T-helper 1 cell (primary cell): ENCODE data around the gene TSC22D4.
"Not testable (repeated sequence)": the region's sequence is repeated elsewhere in the genome, so short reads cannot be mapped to it uniquely, and the experiment has no call there.

Experiments
- DNase-seq, 5 donors: peaks; one replicate each; pipeline ENCODE4 v3.0.0-alpha.2; 2012 to 2020

The TSC22D4 gene

DNA sequence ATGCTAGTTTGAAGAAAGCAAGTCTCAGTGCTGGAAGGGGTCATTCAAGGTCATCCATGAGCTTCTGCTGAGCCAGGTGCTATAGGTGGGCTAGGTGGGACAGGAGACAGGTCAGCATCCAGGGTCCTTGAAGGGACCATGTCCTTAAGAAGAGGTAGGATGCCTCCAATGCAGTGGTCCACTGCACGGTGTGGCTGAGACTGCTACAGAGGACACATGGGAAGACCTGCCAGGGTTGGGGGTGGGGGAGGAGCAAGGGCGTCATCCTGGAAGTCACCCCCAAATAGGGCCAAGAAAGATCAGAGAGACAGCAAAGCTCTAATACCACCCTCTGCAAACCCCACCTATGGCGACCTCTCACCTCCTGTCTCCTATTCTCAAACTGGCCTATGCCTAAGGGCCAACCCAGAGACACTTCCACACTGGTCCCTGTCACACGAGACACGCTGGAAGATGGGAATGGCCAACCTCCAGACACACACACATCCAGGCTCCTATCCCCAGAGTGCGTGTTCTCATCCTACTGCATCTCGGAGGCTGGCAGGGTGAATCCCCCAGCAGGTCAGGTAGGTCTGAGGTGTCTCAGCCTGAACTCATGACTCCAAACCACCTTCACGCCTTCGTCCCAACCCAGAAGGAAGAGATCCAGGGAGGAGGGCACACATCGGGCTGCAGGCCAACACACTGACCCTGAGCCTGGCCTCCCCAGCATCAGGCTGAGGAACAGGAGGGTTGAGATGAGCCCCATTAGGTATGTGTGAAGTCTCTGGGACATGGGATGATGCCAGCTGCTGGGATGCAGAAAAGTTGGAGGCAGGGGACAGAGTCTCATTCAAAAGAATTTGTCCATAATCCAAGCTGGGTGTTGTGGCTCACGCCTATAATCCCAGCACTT, 37.1 kb downstream of the TSC22D4 start:
- no peak for DNase-seq

DNA sequence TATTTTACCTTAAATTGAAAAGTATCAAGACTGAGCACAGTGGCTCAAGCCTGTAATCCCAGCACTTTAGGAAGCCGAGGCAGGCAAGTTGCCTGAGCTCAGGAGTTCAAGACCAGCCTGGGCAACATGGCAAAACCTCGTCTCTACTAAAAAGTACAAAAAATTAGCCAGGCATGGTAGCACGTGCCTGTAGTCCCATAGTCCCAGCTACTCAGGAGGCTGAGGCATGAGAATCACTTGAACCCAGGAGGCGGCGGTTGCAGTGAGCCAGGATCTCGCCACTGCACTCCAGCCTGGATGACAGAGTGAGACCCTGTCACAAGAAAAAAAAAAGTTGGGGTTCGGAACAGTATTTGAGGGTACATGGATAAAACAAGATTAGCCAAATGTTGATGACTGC, 39.8 kb downstream of the TSC22D4 start:
- DNase-seq, result not testable (repeated sequence)

DNA sequence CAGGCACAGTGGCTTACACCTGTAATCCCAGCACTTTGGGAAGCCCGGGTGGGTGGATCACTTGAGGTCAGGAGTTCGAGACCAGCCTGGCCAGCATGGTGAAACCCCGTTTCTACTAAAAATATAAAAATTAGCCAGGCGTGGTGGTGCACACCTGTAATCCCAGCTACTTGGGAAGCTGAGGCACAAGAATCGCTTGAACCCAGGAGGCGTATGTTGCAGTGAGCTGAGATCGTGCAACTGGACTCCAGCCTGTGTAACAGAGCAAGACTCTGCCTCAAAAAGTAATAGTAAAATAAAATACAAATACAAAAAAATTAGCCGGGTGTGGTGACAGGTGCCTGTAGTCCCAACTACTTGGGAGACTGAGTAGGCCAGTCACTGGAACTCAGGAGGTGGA, 40.3 kb downstream of the TSC22D4 start:
- DNase-seq, result not testable (repeated sequence)

DNA sequence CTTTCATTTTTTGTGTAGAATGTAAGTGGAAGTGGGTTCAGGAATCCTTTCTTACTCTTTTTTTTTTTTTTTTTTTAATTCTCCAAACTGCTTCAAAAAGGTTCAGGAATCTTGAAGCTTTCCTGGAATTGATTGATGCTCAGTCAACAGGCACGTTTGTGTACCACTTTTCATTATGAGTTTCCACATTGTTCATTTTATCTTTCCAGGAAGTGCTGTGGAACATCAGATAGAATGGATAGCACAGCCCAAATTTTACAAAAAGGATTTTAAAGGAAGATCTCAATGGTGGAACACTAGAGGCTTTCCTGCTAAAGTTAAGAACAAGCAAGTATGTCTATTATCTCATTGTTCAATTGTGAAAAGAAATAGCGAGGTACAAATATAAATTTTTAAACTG, 40.8 kb downstream of the TSC22D4 start:
- no peak for DNase-seq

DNA sequence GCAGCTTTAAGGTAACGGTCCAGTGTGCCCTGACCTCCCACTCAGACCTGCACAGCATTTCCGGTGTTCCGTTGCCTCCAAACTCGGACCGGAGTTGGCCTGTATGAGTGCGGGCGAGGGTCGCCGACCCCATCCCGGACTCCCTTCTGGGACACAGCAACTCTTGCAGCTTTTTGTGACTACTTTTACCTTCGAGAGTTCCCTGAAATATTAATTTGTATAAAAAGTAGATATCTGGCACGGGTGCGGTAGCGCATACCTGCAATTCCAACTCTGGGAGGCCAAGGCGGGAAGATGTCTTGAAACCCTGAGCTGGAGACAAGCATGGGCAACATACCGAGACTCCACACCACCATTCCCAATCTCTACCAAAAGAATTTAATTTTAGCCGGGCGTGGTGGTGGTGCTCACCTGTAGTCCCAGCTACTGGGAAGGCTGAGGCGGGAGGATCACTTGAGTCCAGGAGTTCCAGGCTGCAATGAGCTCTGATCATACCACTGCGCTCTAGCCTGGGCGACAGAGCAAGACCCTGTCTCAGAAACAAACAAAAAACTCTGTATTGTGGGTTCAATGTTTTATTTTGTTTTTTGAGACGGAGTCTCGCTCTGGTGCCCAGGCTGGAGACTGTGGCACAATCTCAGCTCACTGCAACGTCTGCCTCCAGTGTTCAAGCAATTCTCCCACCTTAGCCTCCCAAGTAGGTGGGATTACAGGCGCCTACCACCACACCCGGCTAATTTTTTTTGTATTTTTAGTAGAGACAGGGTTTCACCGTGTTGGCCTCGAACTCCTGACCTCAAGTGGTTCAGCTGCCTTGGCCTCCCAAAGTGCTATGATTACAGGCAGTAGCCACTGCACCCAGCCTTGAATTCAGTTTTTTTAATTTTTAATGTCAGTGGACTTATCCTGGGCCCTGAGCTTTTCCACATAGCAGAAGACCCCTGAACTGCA, 41.6 kb downstream of the TSC22D4 start:
- no peak for DNase-seq

DNA sequence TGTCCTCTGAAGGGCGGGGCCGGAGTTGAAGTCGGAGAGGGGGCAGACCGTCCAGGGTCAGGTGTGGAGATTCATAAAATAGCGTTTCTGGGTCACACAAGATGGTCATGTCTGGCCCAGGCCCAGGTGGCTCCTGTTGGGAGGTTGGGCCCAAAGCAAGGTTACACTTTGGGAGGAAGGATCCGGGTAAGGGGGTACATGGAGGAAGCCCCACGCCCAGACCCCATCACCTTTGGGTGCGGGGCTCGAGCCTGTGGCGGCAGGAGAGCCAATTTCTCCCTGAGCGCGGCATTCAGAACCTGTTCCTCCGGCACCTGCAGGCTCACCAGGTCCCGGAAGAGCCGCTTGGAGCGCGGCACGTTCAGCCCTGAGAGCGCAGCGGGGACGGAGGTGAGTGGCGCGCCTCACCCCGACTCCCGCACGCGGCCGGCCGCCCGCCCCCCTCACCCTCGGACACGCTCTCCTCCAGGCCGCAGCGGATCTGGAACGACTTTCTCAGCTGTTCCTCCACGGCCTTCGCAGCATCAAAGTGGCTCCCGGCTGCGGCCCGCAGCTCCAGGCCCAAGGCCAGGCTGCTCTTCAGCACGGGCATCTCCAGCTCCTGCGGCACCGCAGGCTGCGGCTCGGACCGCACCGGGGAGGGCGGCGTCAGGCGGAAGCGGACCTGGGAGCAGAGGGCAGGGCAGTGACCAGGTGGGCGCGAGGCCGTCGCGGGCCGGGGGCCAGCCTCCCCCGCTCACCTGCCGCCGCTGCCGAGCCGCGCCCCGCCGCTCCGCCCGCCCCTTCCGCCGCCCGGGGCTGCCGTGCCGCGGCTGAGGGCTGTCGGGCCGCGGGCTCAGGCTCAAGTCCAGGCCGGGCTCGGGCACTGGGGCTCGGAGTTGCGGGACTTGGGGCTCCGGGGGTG, 43.4 kb downstream of the TSC22D4 start:
- DNase-seq, result peak in 4 of 5 donors; percentile 34 to 66 (median 41)

DNA sequence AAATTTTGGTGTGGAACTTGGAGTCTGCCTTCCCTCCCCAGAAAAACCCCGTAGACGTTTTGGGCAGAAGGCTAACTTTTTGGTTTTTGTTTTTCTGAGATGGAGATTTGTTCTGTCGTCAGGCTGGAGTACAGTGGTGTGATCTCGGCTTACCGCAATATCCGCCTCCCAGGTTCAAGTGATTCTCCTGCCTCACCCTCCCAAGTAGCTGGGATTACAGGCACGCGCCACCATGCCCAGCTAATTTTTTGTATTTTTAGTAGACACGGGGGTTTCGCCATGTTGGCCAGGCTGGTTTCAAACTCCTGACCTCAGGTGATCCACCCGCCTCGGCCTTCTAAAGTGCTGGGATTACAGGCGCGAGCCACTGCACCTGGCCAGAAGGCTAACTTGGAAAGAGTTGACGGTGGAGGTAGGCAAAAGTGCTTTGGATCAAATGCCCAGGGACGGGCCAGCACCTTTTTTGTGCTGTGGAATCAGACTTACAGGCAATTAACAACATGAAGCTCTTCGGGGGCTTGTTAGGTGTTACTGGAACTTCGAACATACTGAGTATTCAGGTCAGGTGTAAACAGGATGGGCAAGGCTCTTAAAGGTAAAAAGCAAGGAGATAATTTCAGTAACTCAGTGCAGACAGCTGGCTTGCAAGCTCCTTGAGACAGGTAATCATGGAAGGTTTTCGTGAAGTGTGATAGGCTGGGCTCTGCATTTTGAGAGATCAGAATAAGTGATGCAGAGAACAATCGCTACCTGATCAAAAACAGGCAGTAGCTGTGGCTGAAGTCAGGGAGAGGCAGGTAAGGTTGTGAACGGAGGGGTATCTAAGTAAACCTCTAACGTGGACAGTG, 44.5 kb downstream of the TSC22D4 start:
- DNase-seq, result no peak

DNA sequence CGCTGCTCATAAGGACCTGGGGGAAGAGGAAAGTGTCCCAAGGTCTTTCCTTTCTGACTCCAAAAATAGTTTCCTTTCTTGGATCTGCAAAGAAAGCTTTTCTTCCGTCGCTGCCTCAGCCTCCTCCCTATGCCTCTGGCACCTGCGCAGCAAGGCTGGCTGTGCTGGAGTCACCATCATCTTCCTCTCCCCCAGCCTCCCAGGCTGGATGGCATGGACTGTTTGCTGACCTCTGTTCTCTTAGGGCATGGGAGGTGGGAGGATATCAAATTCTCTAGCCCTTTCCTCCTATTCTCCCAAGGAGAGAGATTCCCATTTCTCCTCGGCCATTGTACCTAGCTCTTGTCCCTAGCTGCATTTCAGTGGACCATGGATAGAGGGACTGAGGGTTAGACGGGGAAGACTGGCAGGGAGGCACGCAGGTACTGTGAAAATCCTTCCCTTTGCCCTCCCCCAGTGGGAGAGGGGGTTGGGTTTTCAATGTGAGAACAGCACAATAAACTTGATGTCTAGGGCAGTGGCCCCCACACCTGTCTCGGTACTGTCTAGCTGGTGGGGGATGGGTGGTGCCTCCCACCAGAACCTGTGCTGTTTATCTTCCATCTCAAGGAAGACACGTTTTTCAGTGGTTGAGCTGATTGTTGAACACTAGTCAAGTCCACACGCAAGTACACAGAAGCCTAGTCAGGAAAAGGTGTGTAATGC, 45.3 kb downstream of the TSC22D4 start:
- no peak for DNase-seq

DNA sequence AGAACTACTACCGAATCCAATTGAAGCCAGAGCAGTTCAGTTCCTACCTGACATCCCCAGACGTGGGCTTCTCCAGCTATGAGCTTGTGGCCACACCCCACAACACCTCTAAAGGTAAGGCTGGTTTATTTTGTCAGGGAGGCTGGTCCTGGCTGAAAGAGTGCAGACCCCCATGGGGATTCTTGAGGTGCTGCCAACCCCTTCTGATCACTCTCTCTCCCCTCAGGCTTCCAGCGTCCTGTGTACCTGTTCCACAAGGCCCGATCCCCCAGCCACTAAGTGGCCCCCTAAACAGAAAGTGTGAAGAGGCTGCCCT, 45.8 kb downstream of the TSC22D4 start:
- no peak for DNase-seq

DNA sequence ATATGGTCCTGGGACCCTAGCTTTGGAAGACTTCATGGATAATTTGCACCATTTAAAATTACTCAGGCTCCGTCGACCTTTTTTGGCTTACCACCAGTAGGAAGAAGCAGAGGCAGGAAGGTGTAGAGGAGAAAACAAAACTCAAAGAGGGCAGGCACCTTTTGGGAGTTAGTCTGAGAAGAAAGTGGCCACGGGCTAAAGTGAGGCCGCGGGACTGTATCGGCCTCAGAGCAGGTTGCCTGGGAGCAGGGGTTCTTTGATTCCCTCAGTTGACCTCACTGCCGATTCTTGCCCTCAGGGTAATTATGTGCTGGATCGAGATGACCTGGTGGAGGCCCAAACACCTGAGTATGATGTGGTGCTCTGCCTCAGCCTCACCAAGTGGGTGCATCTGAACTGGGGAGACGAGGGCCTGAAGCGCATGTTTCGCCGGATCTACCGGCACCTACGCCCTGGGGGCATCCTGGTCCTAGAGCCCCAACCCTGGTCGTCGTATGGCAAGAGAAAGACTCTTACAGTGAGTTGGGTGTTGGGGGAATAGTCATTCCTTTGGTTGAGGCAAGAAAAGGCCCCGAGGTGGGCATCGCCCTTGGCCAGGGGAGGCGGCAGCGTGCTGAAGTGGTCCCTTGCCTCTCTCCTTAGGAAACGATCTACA, 46.3 kb downstream of the TSC22D4 start:
- no peak for DNase-seq

DNA sequence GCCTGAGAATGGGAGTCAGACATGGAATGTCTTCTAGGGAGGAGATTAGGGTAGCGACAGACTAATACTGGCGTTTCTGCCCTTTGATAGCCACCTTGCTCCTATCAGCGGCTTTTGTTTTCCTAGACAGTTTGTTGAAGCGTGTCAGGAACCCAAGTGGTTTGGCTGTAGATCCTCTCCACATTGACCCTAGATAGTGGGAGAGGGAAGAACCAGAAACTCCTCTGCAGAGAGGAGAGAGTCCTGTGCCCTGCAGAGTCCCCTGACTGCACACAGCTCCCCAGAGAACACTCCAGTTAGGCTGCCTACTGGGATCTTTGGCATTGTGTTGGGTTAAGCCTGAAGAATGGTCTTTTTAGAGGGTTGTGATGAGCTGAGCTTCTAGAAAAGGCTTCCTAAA, 47.0 kb downstream of the TSC22D4 start:
- DNase-seq, result no peak

DNA sequence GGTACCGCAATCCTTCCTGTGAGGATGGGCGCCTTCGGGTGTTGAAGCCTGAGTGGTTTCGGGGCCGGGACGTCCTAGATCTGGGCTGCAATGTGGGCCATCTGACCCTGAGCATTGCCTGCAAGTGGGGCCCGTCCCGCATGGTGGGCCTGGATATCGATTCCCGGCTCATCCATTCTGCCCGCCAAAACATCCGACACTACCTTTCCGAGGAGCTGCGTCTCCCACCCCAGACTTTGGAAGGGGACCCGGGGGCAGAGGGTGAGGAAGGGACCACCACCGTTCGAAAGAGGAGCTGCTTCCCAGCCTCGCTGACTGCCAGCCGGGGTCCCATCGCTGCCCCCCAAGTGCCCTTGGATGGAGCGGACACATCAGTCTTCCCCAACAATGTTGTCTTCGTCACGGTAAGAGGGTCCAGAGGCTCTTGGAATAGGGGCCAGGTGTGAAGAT, 47.7 kb downstream of the TSC22D4 start:
- no peak for DNase-seq

DNA sequence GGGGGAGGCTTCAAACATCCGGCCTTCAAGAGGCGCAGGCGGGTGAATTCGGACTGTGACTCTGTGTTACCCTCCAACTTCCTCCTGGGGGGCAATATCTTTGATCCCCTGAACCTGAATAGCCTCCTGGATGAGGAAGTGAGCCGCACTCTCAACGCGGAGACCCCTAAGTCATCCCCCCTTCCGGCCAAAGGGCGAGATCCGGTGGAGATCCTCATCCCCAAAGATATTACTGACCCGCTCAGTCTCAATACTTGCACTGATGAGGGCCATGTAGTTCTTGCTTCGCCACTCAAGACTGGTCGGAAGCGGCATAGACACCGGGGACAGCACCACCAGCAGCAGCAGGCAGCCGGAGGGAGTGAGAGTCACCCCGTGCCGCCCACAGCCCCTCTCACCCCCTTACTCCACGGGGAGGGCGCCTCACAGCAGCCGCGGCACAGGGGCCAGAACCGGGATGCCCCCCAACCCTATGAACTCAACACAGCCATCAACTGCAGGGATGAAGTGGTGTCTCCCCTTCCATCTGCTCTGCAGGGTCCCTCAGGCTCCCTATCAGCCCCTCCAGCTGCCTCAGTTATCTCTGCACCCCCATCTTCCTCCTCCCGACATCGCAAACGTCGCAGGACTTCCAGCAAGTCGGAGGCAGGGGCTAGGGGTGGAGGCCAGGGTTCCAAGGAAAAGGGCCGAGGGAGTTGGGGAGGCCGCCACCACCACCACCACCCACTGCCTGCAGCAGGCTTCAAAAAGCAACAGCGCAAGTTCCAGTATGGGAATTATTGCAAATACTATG, 48.3 kb downstream of the TSC22D4 start:
- DNase-seq, result peak; percentile 22 to 54 (median 28)

DNA sequence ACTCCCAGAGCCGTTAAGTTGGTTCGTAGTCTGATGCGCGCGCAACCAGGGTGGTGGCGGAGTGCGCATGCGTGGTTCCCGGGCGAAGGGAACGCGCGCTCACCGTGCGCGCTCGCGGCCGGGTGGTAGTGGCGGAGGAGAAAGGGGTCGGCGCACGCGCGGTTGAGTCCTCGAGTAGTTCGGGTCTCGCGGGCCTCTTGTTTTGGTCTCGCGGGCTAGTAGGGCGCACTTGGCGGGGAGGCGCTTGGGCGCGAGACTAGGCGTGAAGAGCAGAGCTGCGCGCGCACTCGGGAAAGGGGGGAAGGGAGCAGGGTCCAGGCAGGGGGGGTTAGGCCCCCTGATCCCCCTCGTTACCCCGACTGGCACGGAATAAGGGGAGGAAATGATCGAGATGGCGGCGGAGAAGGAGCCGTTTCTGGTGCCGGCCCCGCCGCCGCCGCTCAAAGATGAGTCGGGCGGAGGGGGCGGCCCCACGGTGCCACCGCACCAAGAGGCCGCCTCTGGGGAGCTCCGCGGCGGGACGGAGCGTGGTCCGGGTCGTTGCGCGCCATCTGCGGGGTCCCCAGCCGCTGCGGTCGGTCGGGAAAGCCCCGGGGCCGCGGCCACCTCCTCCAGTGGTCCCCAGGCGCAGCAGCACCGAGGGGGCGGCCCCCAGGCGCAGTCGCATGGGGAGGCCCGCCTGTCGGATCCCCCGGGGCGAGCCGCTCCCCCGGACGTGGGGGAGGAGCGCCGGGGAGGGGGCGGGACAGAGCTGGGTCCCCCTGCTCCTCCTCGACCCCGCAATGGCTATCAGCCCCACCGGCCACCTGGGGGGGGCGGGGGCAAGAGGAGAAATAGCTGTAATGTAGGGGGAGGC, 49.1 kb downstream of the TSC22D4 start, which contains the start of gene MEPCE:
Gene MEPCE, plus strand, starts transcription at position 195 of the 856 bp plus-strand sequence. Its CDS starts 188 bp downstream, at position 383.
- DNase-seq, result peak; percentile 88 to 96 (median 94)

DNA sequence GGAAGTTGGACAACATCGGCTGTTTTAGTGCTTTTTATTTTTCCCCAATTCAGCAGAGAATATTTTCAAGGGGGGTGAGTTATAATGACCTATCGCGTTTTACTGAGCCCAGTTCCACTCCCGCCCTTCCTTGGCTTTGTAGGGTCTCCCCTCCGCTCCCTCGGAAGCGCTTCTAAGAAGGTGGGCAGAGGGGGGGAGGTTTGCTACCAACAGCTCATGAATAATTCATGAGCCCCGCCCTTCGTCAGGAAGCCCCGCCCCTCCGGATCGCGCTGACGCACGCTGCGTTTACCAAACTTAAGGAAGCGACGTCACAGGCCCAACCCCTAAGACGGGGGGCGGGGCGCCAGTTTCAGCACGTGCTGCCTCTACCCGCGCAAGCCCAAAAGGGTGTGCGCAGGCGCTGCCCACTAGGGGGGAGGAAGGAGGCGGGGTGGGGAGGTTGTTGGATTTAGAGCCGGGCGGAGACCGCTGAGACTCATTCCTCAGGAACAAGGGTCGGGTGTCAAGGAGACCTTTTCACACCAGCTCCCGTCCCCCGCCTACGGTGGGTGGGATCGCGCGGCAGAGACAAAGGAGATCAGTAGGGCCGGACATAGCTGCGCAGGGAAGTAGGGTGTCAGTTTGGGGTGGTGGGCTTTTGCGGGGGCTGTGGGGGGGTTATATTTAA, 49.9 kb downstream of the TSC22D4 start:
- DNase-seq, result peak; percentile 100

DNA sequence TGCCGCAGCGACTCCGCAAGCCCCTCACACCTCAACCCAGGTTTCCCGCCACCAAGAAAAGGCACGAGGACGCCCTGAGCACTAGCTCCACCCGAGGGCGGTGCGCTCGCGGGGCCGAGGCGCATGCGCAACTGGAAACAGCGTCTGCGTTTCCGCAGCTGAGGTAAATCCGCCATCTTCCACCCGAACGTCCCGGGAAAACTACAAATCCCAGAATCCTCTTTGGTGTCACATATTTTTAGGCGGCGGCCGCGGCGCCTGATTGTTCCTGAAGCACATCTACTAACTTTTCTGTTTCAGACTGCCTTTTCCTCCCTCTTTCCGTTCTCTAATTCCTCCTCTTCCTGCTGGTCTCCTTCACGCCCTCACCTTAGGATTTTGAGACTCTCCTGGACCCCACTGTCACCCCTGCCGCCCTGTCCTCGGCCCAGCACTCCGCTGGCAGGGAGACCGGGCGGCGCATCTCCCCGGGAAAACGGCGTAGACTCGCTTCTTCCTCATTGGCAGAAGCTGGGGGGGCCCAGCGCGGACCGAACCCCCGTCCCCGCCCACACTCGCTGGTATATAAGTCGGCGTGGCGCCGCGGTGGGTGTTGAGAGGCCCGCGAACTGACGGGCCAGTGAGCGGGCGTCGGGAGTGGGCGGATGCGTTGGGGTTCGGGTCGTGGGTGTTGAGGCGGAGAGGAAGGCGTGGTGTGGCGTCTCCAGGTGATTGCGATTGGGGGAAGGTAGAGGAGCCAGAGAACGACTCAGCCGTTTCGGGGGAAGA, 50.6 kb downstream of the TSC22D4 start, which contains the start of gene ZCWPW1:
Gene ZCWPW1, minus strand, starts transcription at position 505 of the 768 bp plus-strand sequence. CDS start 8,054 bp downstream, outside the sequence.
- DNase-seq, result peak; percentile 93 to 98 (median 94)

DNA sequence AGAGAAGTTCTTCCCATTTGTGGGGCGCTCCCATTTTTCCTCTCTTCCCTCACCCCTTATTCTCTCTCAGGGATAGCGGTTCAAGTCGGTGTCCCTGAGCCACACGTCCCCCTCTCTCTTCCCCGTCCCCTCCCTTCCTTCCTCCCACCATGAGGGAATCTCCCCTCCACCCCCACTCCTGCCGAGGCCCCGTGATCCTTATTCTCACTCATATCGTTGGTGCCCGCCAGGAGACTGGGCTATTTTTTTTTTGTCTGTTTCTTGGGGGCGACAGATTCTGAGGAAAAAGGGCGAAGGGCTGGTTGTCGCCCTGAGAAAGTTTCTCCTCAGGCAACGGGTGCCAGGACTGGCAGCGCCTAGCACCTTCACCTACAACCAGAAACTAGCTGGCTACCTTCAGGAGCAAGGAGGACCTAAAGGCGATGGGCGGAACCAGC, 51.2 kb downstream of the TSC22D4 start:
- no peak for DNase-seq
